K562 (cell line): ENCODE results near the gene DISP1. TPM values are rescaled to one million over a fixed set of nuclear protein-coding genes. Genes with fewer than 3 reads are reported as not detected.

Experiments used
- ATAC-seq: fragments of 200-7000 bp; cut with Tn5 transposase; 3 replicates; pipeline ENCODE4 v1.9.1; 2020; ENCODE audit warnings: moderate library complexity
- BruUV-seq: library from RNA; stranded (reverse); fragments of 400-500 nt; replicated peaks from 2 replicates; lab custom pipeline; 2021; lab: Mats Ljungman, UMichigan
- CTCF ChIA-PET: fragments of 300-600 bp; formaldehyde crosslinking; extraction: SDS; loops from one replicate; lab custom pipeline; 2021; ENCODE audit warnings: low intra/inter-chr PET ratio; lab: Yijun Ruan, JAX
- POLR2A ChIA-PET: fragments of 300-600, 350-650 bp; sonication (Branson Sonifier 250); formaldehyde crosslinking; extraction: SDS; loops from one replicate; lab custom pipeline; 2021; ENCODE audit warnings: antibody characterized with exemption, inconsistent platforms; lab: Yijun Ruan, JAX
- DNase-seq, 4 experiments: peaks; one replicate each; pipeline versions ENCODE4 v3.0.0 to v3.0.0-alpha.2; 2011 to 2018; ENCODE audit warnings: low spot score in 3 of 4, mixed read lengths in 3 of 4; ENCODE audit errors: extremely low read depth in 1 of 4
- FAIRE-seq: peaks from 2 replicates; lab custom pipeline; 2011; peaks lifted over from hg19 to GRCh38; lab: Jason Lieb, UNC
- H2AFZ ChIP-seq: 2 replicates; pipeline ENCODE4 v1.6.0; 2011; ENCODE audit warnings: low read depth, low read length, control low read depth, inconsistent platforms
- H3K27ac ChIP-seq: fragments of 200-600 bp; 3 replicates; pipeline ENCODE4 v1.8.0; 2011; ENCODE audit warnings: low read depth, mild to moderate bottlenecking, control low read depth, inconsistent platforms, low read length, moderate library complexity, mixed read lengths; ENCODE audit errors: extremely low read depth
- H3K27me3 ChIP-seq, 2 experiments: fragments of 300-600 bp in 1 of 2; 2 replicates in 1 of 2; 3 replicates in 1 of 2; pipeline versions ENCODE4 v1.6.0 to v1.8.0; 2011; ENCODE audit warnings: inconsistent platforms in 2 of 2, low read length in 2 of 2, mild to moderate bottlenecking in 1 of 2, mixed read lengths in 1 of 2, moderate library complexity in 1 of 2; ENCODE audit not compliant: control insufficient read depth in 2 of 2, insufficient read depth in 2 of 2
- H3K36me3 ChIP-seq: fragments of 300-600 bp; 3 replicates; pipeline ENCODE4 v1.8.0; 2011; ENCODE audit warnings: mild to moderate bottlenecking, low read length, inconsistent platforms; ENCODE audit not compliant: control insufficient read depth, insufficient read depth
- H3K4me1 ChIP-seq, 2 experiments: fragments of 200-600 bp in 1 of 2; replicated peaks in 1 of 2; 2 replicates in 1 of 2; 3 replicates in 1 of 2; pipeline versions ENCODE4 v1.5.1 to v1.8.0; 2011; ENCODE audit warnings: inconsistent platforms in 2 of 2, low read length in 2 of 2, mild to moderate bottlenecking in 1 of 2, mixed read lengths in 1 of 2, moderate library complexity in 1 of 2; ENCODE audit not compliant: control insufficient read depth in 2 of 2, insufficient read depth in 2 of 2
- H3K4me2 ChIP-seq: 2 replicates; pipeline ENCODE4 v1.6.1; 2011; ENCODE audit warnings: low read length, control low read depth, inconsistent platforms, mixed read lengths; ENCODE audit not compliant: insufficient read depth
- H3K4me3 ChIP-seq: fragments of 200-600 bp; sonication (generic), shearing (Covaris generic); 2 replicates; pipeline ENCODE4 v1.5.1; 2016; ENCODE audit warnings: control low read depth, inconsistent platforms
- H3K79me2 ChIP-seq: fragments of 200-600 bp; 3 replicates; pipeline ENCODE4 v1.8.0; 2011; ENCODE audit warnings: low read length, inconsistent platforms; ENCODE audit not compliant: control insufficient read depth, insufficient read depth
- H3K9ac ChIP-seq, 2 experiments: 2 replicates each; pipeline versions ENCODE4 v1.6.0 to v1.6.1; 2011; ENCODE audit warnings: low read depth in 2 of 2, low read length in 2 of 2, control low read depth in 1 of 2, inconsistent platforms in 1 of 2, mild to moderate bottlenecking in 1 of 2, mixed read lengths in 1 of 2; ENCODE audit not compliant: insufficient read depth in 1 of 2
- H3K9me1 ChIP-seq: one replicate; pipeline ENCODE4 v1.6.0; 2011; ENCODE audit warnings: inconsistent platforms, mild to moderate bottlenecking, low read length, moderate library complexity; ENCODE audit not compliant: control insufficient read depth, insufficient read depth
- H3K9me3 ChIP-seq: replicated peaks from 2 replicates; pipeline ENCODE4 v1.5.1; 2011; ENCODE audit warnings: low read depth, low read length, inconsistent platforms; ENCODE audit not compliant: control insufficient read depth, insufficient read depth
- H4K20me1 ChIP-seq: replicated peaks from 2 replicates; pipeline ENCODE4 v1.6.1; 2011; ENCODE audit warnings: low read length, inconsistent platforms, mixed read lengths; ENCODE audit not compliant: control insufficient read depth, insufficient read depth
- GABPB2 ChIP-seq: fragments of 250-450 bp; sonication (Bioruptor Pico); conservative IDR thresholded peaks from 2 replicates; pipeline ENCODE4 v1.5.1; 2021; ENCODE audit warnings: mild to moderate bottlenecking
- NELFE ChIP-seq: IDR thresholded peaks from 2 replicates; pipeline ENCODE4 v1.6.1; 2011; ENCODE audit warnings: mild to moderate bottlenecking; ENCODE audit not compliant: insufficient read depth, insufficient read length
- WHSC1 ChIP-seq: IDR thresholded peaks from one replicate; pipeline ENCODE4 v1.6.1; 2012; ENCODE audit warnings: low read length, control low read depth, inconsistent platforms
- ZNF431 ChIP-seq: sonication (generic); formaldehyde crosslinking; IDR thresholded peaks from 2 replicates; pipeline ENCODE4 v1.8.0; 2022; ENCODE audit warnings: mild to moderate bottlenecking, missing genetic modification reagents
- WGBS: fragments of 100-300 bp; shearing (Covaris generic); methylation state at CpG from one replicate; pipeline ENCODE4 v1.1.6; 2016; ENCODE audit warnings: low coverage, mixed read lengths; ENCODE audit not compliant: insufficient coverage; ENCODE audit errors: missing lambda C conversion rate; 5-methylcytosine and 5-hydroxymethylcytosine counted together
- in situ Hi-C: fragments of 300-500 bp; cut with MboI; formaldehyde crosslinking; loops from 4 replicates; pipeline ENCODE4 v1.15.0; 2018; ENCODE audit warnings: inconsistent platforms, mixed read lengths
- intact Hi-C: fragments of 100-400 bp; cut with micrococcal nuclease; formaldehyde crosslinking; loops from 2 replicates; pipeline ENCODE4 v1.14.2; 2022
- polyA plus RNA-seq, 8 experiments: library from polyadenylated mRNA; depleted of rRNA in 4 of 8; stranded (reverse) in 5 of 8; unstranded in 3 of 8; fragments of >200 nt; fragmentation: Nextera tagmentation in 2 of 8; fragmentation: Illumina TruSeq in 1 of 8; extraction: Ambion mirVana in 2 of 8; extraction: Trizol in 1 of 8; gene quantifications; 2 replicates each; pipeline versions ENCODE4 v1.2.1 to v1.2.3, GENCODE V29; 2011 to 2014; ENCODE audit warnings: inconsistent platforms in 1 of 8, missing spikeins in 1 of 8
- total RNA-seq, 7 experiments: library from RNA; depleted of rRNA in 6 of 7; stranded (reverse); fragments of >200 nt in 6 of 7; fragmentation: Illumina TruSeq in 2 of 7; extraction: Trizol in 2 of 7; gene quantifications; 2 replicates each; pipeline versions ENCODE4 v1.2.1 to v1.2.3, GENCODE V29; 2011 to 2021; ENCODE audit warnings: low replicate concordance in 1 of 7
- TF ChIP-seq, protein P1 (sequence below): fragments of 200-800 bp; sonication (Bioruptor generic); IDR thresholded peaks from 2 replicates; pipeline ENCODE4 v1.6.1; 2016; ENCODE audit warnings: missing genetic modification characterization, missing compliant biosample characterization
- TF ChIP-seq, protein P2 (sequence below): sonication (generic); formaldehyde crosslinking; IDR thresholded peaks from 2 replicates; pipeline ENCODE4 v1.8.1; 2023; ENCODE audit warnings: mild to moderate bottlenecking, missing genetic modification reagents

Gene DISP1
- total and polyA plus RNA-seq, 9 of the 15 experiments (the other 6 are each of a cell fraction or from before 2014, with no cell fraction given) = 0.02 to 0.35 (median 0.04) TPM; not detected in 2

DNA sequence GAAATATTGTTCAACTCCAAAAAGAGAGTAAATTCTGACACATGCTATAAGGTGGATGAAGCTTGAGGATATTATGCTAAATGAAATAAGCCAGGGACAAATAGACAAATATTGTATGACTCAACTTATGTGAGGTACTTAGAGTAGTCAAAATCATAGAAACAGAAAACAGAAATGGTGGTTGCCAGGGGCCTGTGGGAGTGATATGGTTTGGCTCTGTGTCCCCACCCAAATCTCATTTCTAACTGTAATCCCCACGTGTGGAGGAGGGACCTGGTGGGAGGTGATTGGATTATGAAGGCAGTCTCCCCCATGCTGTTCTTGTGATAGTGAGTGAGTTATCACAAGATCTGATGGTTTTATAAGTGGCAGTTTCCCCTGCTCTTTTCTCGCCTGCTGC lies 24.7 kb upstream of the DISP1 start:
- intact Hi-C loops = no loop called here
- FAIRE-seq = no peak
- CTCF ChIA-PET = interaction anchor here (0.6 kb wide), 1 partner anchor 275 kb away, joined by 3 read pairs; no protein-coding TSS in a partner anchor

More for the DNA sequence above, 24.7 kb upstream of the DISP1 start:
- Histone ChIP-seq H3K4me2 (no peak overlapping the region), H3K27me3 (no peaks in the 10 kb centered on the region), H3K9me1 (no peaks in the 10 kb centered on the region)
- DNase-seq = no peak
- TF ChIP-seq, protein P1, sequence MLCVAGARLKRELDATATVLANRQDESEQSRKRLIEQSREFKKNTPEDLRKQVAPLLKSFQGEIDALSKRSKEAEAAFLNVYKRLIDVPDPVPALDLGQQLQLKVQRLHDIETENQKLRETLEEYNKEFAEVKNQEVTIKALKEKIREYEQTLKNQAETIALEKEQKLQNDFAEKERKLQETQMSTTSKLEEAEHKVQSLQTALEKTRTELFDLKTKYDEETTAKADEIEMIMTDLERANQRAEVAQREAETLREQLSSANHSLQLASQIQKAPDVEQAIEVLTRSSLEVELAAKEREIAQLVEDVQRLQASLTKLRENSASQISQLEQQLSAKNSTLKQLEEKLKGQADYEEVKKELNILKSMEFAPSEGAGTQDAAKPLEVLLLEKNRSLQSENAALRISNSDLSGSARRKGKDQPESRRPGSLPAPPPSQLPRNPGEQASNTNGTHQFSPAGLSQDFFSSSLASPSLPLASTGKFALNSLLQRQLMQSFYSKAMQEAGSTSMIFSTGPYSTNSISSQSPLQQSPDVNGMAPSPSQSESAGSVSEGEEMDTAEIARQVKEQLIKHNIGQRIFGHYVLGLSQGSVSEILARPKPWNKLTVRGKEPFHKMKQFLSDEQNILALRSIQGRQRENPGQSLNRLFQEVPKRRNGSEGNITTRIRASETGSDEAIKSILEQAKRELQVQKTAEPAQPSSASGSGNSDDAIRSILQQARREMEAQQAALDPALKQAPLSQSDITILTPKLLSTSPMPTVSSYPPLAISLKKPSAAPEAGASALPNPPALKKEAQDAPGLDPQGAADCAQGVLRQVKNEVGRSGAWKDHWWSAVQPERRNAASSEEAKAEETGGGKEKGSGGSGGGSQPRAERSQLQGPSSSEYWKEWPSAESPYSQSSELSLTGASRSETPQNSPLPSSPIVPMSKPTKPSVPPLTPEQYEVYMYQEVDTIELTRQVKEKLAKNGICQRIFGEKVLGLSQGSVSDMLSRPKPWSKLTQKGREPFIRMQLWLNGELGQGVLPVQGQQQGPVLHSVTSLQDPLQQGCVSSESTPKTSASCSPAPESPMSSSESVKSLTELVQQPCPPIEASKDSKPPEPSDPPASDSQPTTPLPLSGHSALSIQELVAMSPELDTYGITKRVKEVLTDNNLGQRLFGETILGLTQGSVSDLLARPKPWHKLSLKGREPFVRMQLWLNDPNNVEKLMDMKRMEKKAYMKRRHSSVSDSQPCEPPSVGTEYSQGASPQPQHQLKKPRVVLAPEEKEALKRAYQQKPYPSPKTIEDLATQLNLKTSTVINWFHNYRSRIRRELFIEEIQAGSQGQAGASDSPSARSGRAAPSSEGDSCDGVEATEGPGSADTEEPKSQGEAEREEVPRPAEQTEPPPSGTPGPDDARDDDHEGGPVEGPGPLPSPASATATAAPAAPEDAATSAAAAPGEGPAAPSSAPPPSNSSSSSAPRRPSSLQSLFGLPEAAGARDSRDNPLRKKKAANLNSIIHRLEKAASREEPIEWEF (CRISPR knock-in tag) = no peak
- TF ChIP-seq WHSC1 = no peak
- TF ChIP-seq NELFE = no peak
- TF ChIP-seq, protein P2, sequence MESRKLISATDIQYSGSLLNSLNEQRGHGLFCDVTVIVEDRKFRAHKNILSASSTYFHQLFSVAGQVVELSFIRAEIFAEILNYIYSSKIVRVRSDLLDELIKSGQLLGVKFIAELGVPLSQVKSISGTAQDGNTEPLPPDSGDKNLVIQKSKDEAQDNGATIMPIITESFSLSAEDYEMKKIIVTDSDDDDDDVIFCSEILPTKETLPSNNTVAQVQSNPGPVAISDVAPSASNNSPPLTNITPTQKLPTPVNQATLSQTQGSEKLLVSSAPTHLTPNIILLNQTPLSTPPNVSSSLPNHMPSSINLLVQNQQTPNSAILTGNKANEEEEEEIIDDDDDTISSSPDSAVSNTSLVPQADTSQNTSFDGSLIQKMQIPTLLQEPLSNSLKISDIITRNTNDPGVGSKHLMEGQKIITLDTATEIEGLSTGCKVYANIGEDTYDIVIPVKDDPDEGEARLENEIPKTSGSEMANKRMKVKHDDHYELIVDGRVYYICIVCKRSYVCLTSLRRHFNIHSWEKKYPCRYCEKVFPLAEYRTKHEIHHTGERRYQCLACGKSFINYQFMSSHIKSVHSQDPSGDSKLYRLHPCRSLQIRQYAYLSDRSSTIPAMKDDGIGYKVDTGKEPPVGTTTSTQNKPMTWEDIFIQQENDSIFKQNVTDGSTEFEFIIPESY (CRISPR knock-in tag) = no peak
- no peak for TF ChIP-seq GABPB2
- TF ChIP-seq ZNF431 (CRISPR knock-in tag) = 0 out of 2 replicates have a peak, but pooled peaks have one; percentile 41
- TF ChIP-seq, all 486 proteins: peak for 1
- in situ Hi-C loops = loop anchor here (10.0 to 25.0 kb wide), 2 partner anchors 295 to 872 kb away; partner anchors contain the start of gene CAPN8
- Histone ChIP-seq H3K36me3 (no peaks in the 10 kb centered on the region), H3K4me3 (no peak overlapping the region), H2AFZ (no peak overlapping the region), H3K9me3 (no peaks in the 10 kb centered on the region; the same call in 1 of the 2 replicates), H3K4me1 (no peaks in the 10 kb centered on the region), H3K79me2 (no peaks in the 10 kb centered on the region), H4K20me1 (no peaks in the 10 kb centered on the region), H3K9ac (no peak overlapping the region), H3K27ac (no peak overlapping the region)
- ATAC-seq = no peak
- no TSS peak for BruUV-seq
- POLR2A ChIA-PET = interaction anchor here (1.7 kb wide), 1 partner anchor 8 kb away, joined by 5 read pairs; no protein-coding TSS in a partner anchor
- WGBS = 0% methylated on average over 2 of the region's 2 CpGs
